Brain microvascular endothelial cell (primary cell): Measurements from ENCODE around the gene MYO3B.

ENCODE experiments used
- DNase-seq: peaks from one replicate; pipeline ENCODE4 v3.0.0-alpha.2; 2020
- H3K27ac ChIP-seq: fragments of 250-450 bp; sonication (Bioruptor Pico); 2 replicates; pipeline ENCODE4 v1.5.1; 2020; ENCODE audit warnings: mild to moderate bottlenecking, moderate library complexity
- H3K27me3 ChIP-seq: fragments of 250-450 bp; sonication (Bioruptor Pico); replicated peaks from 2 replicates; pipeline ENCODE4 v1.5.1; 2020; ENCODE audit warnings: mild to moderate bottlenecking
- H3K36me3 ChIP-seq: fragments of 250-450 bp; sonication (Bioruptor Pico); replicated peaks from 2 replicates; pipeline ENCODE4 v1.5.1; 2020; ENCODE audit warnings: mild to moderate bottlenecking
- H3K4me3 ChIP-seq: 2 replicates; pipeline ENCODE4 v1.5.1; 2011; ENCODE audit warnings: low read depth, mild to moderate bottlenecking, control low read depth, low read length, moderate library complexity
- in situ Hi-C: cut with HindIII; loops from 2 replicates; pipeline ENCODE4 v1.10.0; 2017; ENCODE audit warnings: low sequenced_read_pairs, low pct_ligation_motif_present
- TF ChIP-seq, protein P1 (sequence below): IDR thresholded peaks from 2 replicates; pipeline ENCODE4 v1.5.1; 2011; ENCODE audit warnings: low read depth, mild to moderate bottlenecking, moderate library complexity, low read length, control low read depth, inconsistent platforms; ENCODE audit errors: missing control alignments

MYO3B gene

DNA sequence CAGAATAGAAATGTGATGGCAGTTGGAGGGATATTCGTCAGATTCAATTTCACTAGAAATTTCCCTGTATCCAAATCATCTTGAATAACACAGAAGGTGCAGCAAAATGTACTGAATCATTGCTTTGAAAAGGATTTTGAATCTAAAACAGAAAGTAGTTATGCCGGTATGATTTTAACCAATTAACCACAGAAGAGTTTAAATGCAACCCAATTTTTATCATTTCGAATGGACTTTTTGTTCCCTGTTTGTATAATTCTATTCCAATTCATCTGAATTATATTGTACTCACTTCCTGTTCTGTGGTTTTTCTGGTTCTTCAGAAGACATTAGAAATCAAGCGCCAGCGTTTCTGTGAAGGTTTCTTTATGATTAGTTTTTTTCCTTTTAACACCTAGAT is 190.4 kb downstream of the MYO3B start:
- no peak overlapping the region for H3K4me3 ChIP-seq
- no peak overlapping the region for H3K27ac ChIP-seq
- H3K27me3 ChIP-seq: peaks cover 34% of the 10 kb centered on the region
- in situ Hi-C loops: no loop called here
- no peak for DNase-seq
- no peaks in the 10 kb centered on the region for H3K36me3 ChIP-seq
- TF ChIP-seq, protein P1, sequence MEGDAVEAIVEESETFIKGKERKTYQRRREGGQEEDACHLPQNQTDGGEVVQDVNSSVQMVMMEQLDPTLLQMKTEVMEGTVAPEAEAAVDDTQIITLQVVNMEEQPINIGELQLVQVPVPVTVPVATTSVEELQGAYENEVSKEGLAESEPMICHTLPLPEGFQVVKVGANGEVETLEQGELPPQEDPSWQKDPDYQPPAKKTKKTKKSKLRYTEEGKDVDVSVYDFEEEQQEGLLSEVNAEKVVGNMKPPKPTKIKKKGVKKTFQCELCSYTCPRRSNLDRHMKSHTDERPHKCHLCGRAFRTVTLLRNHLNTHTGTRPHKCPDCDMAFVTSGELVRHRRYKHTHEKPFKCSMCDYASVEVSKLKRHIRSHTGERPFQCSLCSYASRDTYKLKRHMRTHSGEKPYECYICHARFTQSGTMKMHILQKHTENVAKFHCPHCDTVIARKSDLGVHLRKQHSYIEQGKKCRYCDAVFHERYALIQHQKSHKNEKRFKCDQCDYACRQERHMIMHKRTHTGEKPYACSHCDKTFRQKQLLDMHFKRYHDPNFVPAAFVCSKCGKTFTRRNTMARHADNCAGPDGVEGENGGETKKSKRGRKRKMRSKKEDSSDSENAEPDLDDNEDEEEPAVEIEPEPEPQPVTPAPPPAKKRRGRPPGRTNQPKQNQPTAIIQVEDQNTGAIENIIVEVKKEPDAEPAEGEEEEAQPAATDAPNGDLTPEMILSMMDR: no peak

DNA sequence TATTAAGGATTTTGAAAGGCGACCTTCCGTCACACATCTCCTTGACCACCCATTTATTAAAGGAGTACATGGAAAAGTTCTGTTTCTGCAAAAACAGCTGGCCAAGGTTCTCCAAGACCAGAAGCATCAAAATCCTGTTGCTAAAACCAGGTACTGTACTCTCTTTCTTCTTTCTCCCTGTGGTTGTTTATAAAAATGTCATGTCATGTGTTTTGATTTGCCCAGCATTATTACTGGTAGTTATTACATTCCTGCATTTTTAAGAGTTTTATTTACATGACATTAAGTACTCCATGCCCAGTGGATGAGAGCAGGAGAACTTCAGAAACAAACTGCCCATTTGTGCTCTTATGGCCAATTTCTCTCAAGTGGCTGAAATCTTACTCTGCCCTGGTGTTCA is 191.3 kb downstream of the MYO3B start:
- Histone ChIP-seq H3K27ac (no peak overlapping the region), H3K36me3 (no peaks in the 10 kb centered on the region), H3K27me3 (peaks cover 29% of the 10 kb centered on the region), H3K4me3 (no peak overlapping the region)
- in situ Hi-C loops: no loop called here
- no peak for DNase-seq
- TF ChIP-seq, protein P1: no peak

DNA sequence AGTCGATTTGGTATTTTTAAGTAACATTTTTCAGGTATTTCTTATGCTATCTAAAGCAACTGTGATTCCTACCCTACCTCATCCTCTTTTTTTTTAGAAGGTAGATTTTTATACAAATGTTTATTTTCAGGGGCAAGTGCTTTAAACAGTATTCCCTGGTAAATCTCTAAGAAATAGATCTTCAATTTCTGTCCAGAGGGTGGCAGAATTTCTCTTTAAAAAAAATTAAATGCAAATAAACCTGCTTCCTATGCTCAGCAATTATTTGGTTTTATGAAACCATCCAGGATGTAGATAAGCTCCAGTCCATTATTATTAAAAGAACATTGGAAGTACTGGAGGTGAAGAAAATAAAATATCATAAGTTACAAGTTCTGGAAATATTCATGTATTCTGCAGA is 191.9 kb downstream of the MYO3B start:
- Histone ChIP-seq H3K4me3 (no peak overlapping the region), H3K27me3 (peaks cover 22% of the 10 kb centered on the region), H3K36me3 (no peaks in the 10 kb centered on the region), H3K27ac (no peak overlapping the region)
- TF ChIP-seq, protein P1: no peak
- in situ Hi-C loops: no loop called here
- no peak for DNase-seq

DNA sequence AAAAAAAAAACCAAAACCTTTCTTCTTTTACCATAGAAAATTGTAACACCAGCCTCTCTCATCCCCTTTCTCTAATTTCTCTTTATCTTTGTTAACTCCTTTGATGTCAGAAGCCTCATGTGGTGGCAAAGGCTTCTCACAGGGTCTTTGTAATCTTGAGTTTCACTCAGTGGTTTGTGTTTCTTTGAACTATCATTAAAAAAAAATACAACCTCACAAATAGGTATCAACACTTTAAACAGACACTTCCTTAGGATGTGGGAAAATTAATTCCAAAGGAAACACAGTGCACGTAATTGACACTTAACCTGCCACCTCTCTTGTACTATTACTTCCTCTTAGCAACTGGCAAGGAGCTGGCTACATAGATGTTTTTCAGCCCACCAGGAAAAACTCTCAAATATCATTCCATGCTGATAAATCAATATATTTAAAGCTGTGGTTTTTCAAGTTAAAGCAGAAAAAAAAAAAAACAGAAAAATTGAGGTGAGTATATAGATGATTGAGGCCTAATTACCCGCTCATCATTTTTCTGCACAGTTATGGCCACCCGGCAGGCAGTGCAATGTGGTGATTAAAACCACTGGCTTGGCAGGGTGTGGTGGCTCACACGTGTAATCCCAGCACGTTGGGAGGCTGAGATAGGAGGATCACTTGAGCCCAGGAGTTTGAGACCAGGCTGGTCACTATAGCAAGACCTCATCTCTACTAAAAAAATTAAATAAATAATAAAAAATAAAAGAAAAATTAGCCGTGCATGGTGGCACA is 193.5 kb downstream of the MYO3B start:
- Histone ChIP-seq H3K36me3 (no peaks in the 10 kb centered on the region), H3K27ac (no peak overlapping the region), H3K4me3 (no peak overlapping the region), H3K27me3 (peaks cover 16% of the 10 kb centered on the region)
- in situ Hi-C loops: no loop called here
- TF ChIP-seq, protein P1: no peak
- DNase-seq: no peak

DNA sequence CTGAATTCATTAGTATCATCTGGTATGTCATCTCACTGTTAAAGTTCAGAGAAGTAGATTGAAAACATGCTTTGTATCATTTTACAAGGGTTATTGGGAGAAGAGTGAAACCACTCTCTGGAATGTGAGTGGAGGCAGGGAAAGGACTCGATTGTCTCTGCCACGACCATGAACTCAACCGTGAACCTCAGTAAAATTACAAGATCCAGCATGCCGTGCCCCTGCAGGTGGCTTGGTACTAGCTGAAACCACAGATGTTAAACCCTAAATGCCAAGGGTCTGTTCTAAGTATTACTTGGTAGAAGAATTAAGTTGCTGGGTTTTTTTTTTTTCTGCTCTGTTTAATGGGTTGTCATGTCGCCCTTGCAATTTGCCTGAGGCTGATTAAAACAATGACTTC is 197.2 kb downstream of the MYO3B start:
- DNase-seq: no peak
- no peak overlapping the region for H3K4me3 ChIP-seq
- H3K27me3 ChIP-seq: no peaks in the 10 kb centered on the region
- TF ChIP-seq, protein P1: no peak
- in situ Hi-C loops: no loop called here
- no peaks in the 10 kb centered on the region for H3K36me3 ChIP-seq
- no peak overlapping the region for H3K27ac ChIP-seq

GRCh38 chr2:170377500-170378207 is 199.7 kb downstream of the MYO3B start:
- no peak for DNase-seq
- in situ Hi-C loops: no loop called here
- Histone ChIP-seq H3K27ac (no peak overlapping the region), H3K27me3 (no peaks in the 10 kb centered on the region), H3K4me3 (no peak overlapping the region), H3K36me3 (no peaks in the 10 kb centered on the region)
- TF ChIP-seq, protein P1: no peak
